Thyroid gland (tissue), 4 donors: ENCODE data around the gene ADCY3.

Source experiments
- CTCF ChIP-seq, 6 experiments: fragments of 200-600 bp in 3 of 6; fragments of 450-650 bp in 3 of 6; sonication (generic) in 3 of 6; IDR thresholded peaks; one replicate each; pipeline ENCODE4 v1.5.1; 2016 to 2019; ENCODE audit warnings: antibody characterized with exemption in 6 of 6, mild to moderate bottlenecking in 2 of 6, inconsistent platforms in 1 of 6, moderate library complexity in 1 of 6
- POLR2A ChIP-seq, 2 donors: fragments of 450-650 bp; IDR thresholded peaks; one replicate each; pipeline ENCODE4 v1.6.1; 2017; ENCODE audit warnings: antibody characterized with exemption in 2 of 2, mild to moderate bottlenecking in 2 of 2, moderate library complexity in 1 of 2

- TF ChIP-seq CTCF (IDR thresholded peaks at IDR 0.05) = no peak
- no peak for TF ChIP-seq POLR2A (IDR thresholded peaks at IDR 0.05)
Measured at GRCh38 chr2:24832931-24833701, 86.9 kb downstream of the ADCY3 start.
